GM19043 (cell line): Measurements from ENCODE around the gene SETD4.
A peak's percentile ranks its signal among the peaks of the same experiment; 100 is the strongest.
"Not testable (repeated sequence)": the region's sequence is repeated elsewhere in the genome, so short reads cannot be mapped to it uniquely, and the experiment has no call there.

ENCODE experiments used
- ATAC-seq: cut with Tn5 transposase; IDR thresholded peaks from one replicate; pipeline ENCODE4 v1.9.1; 2021; ENCODE audit warnings: low read depth; ENCODE audit not compliant: unreplicated experiment

Gene SETD4

GRCh38 chr21:36079671-36080070 lies 19.3 kb upstream of the SETD4 start:
- no peak for ATAC-seq

GRCh38 chr21:36079010-36079649 lies 18.8 kb upstream of the SETD4 start:
- ATAC-seq: no peak

- ATAC-seq: no peak
These were observed 17.4 kb upstream of the SETD4 start for GRCh38 chr21:36077758-36078157.

- ATAC-seq: no peak
These were observed 16.7 kb upstream of the SETD4 start for GRCh38 chr21:36076878-36077655.

GRCh38 chr21:36075953-36076352 lies 15.6 kb upstream of the SETD4 start:
- ATAC-seq: no peak

GRCh38 chr21:36075171-36075570 lies 14.8 kb upstream of the SETD4 start:
- no peak for ATAC-seq

GRCh38 chr21:36073911-36074310 lies 13.6 kb upstream of the SETD4 start:
- not testable (repeated sequence) for ATAC-seq

GRCh38 chr21:36073181-36073580 lies 12.9 kb upstream of the SETD4 start:
- ATAC-seq: no peak

GRCh38 chr21:36072453-36073162 lies 12.3 kb upstream of the SETD4 start:
- ATAC-seq: no peak

- ATAC-seq: no peak
These were observed 10.7 kb upstream of the SETD4 start for GRCh38 chr21:36070999-36071398.

GRCh38 chr21:36069713-36070583 lies 9.6 kb upstream of the SETD4 start, which contains the start of gene CBR1:
Gene CBR1, plus strand, starts transcription at chr21:36070024. Its CDS starts 92 bp downstream, at chr21:36070116.
- ATAC-seq: peak; percentile 95

GRCh38 chr21:36068748-36069398 lies 8.5 kb upstream of the SETD4 start:
- ATAC-seq: no peak

- ATAC-seq: no peak
These were observed 5.2 kb upstream of the SETD4 start for GRCh38 chr21:36065497-36066036.

- ATAC-seq: no peak
These were observed 3.7 kb upstream of the SETD4 start for GRCh38 chr21:36064085-36064460.

- ATAC-seq: no peak
These were observed 3.2 kb upstream of the SETD4 start for GRCh38 chr21:36063375-36064084.

- no peak for ATAC-seq
These were observed 1.1 kb upstream of the SETD4 start for GRCh38 chr21:36061445-36061844.

GRCh38 chr21:36059823-36060158 lies 535 bp downstream of the SETD4 start:
- ATAC-seq: peak; percentile 40

- ATAC-seq: no peak
These were observed 4.8 kb downstream of the SETD4 start for GRCh38 chr21:36055551-36055950.

- no peak for ATAC-seq
These were observed 6.6 kb downstream of the SETD4 start for GRCh38 chr21:36053715-36054062.
